HepG2 (cell line): ENCODE data around the gene HSPB7. TPM values are rescaled to one million over a fixed set of nuclear protein-coding genes. Genes with fewer than 3 reads are reported as not detected.

Source experiments
- BCL6 ChIP-seq: IDR thresholded peaks from 2 replicates; pipeline ENCODE4 v1.6.1; 2016; ENCODE audit warnings: missing genetic modification reagents, missing compliant biosample characterization
- DPF2 ChIP-seq: sonication (generic); formaldehyde crosslinking; IDR thresholded peaks from 2 replicates; pipeline ENCODE4 v1.4.0; 2020; ENCODE audit warnings: mild to moderate bottlenecking, low read depth, missing genetic modification reagents, borderline replicate concordance
- FOXA1 ChIP-seq, 2 experiments: fragments of 450-650 bp in 1 of 2; sonication (generic) in 1 of 2; formaldehyde crosslinking in 1 of 2; IDR thresholded peaks; 2 replicates each; pipeline versions ENCODE4 v1.4.0 to v1.6.1; 2016 to 2020; ENCODE audit warnings: missing genetic modification reagents in 1 of 2
- FOXA3 ChIP-seq: IDR thresholded peaks from 2 replicates; pipeline ENCODE4 v1.6.1; 2016; ENCODE audit warnings: missing genetic modification reagents, missing compliant biosample characterization
- FOXC1 ChIP-seq: sonication (generic); formaldehyde crosslinking; IDR thresholded peaks from 2 replicates; pipeline ENCODE4 v1.8.0; 2022; ENCODE audit warnings: mild to moderate bottlenecking, missing genetic modification reagents, borderline replicate concordance
- JUN ChIP-seq: sonication (generic); formaldehyde crosslinking; IDR thresholded peaks from 2 replicates; pipeline ENCODE4 v1.4.0; 2020; ENCODE audit warnings: mild to moderate bottlenecking, missing genetic modification reagents
- NR2C2 ChIP-seq: sonication (generic); formaldehyde crosslinking; IDR thresholded peaks from 2 replicates; pipeline ENCODE4 v1.4.0; 2020; ENCODE audit warnings: missing genetic modification reagents, mild to moderate bottlenecking, moderate library complexity, borderline replicate concordance
- SMAD3 ChIP-seq: sonication (generic); formaldehyde crosslinking; IDR thresholded peaks from 2 replicates; pipeline ENCODE4 v1.4.0; 2020; ENCODE audit warnings: missing genetic modification reagents
- ZNF138 ChIP-seq: sonication (generic); formaldehyde crosslinking; IDR thresholded peaks from 2 replicates; pipeline ENCODE4 v1.5.0; 2020; ENCODE audit warnings: mild to moderate bottlenecking, low read depth, missing genetic modification reagents
- ZNF17 ChIP-seq: sonication (generic); formaldehyde crosslinking; IDR thresholded peaks from 2 replicates; pipeline ENCODE4 v1.5.0; 2020; ENCODE audit warnings: mild to moderate bottlenecking, missing genetic modification reagents
- ZNF317 ChIP-seq: sonication (generic); formaldehyde crosslinking; IDR thresholded peaks from 2 replicates; pipeline ENCODE4 v1.5.0; 2020; ENCODE audit warnings: mild to moderate bottlenecking, missing genetic modification reagents
- ZNF430 ChIP-seq: sonication (generic); formaldehyde crosslinking; IDR thresholded peaks from 2 replicates; pipeline ENCODE4 v1.9.0; 2021; ENCODE audit warnings: mild to moderate bottlenecking, missing genetic modification reagents
- ZNF44 ChIP-seq: sonication (generic); formaldehyde crosslinking; IDR thresholded peaks from 2 replicates; pipeline ENCODE4 v1.5.1; 2020; ENCODE audit warnings: mild to moderate bottlenecking, missing genetic modification reagents
- ZNF607 ChIP-seq: sonication (generic); formaldehyde crosslinking; IDR thresholded peaks from 2 replicates; pipeline ENCODE4 v1.5.1; 2020; ENCODE audit warnings: missing genetic modification reagents, mild to moderate bottlenecking, borderline replicate concordance
- ZSCAN12 ChIP-seq: sonication (generic); formaldehyde crosslinking; IDR thresholded peaks from 2 replicates; pipeline ENCODE4 v1.9.0; 2021; ENCODE audit warnings: mild to moderate bottlenecking, missing genetic modification reagents
- polyA plus RNA-seq, 8 experiments: library from polyadenylated mRNA; depleted of rRNA in 3 of 8; stranded (reverse) in 7 of 8; unstranded in 1 of 8; fragments of >200 nt; fragmentation: Illumina TruSeq in 4 of 8; extraction: Trizol in 4 of 8; gene quantifications; 2 replicates each; pipeline versions ENCODE4 v1.2.1 to v1.2.3, GENCODE V29; 2011 to 2016; ENCODE audit warnings: low read depth in 4 of 8, missing spikeins in 1 of 8, mixed read lengths in 1 of 8; ENCODE audit not compliant: insufficient read depth in 1 of 8
- total RNA-seq, 5 experiments: library from RNA; depleted of rRNA; stranded (reverse); fragments of >200 nt; fragmentation: Illumina TruSeq; extraction: Trizol; gene quantifications; 2 replicates each; pipeline ENCODE4 v1.2.3, GENCODE V29; 2016; ENCODE audit warnings: low read depth in 1 of 5
- TF ChIP-seq, protein P1 (sequence below): sonication (generic); formaldehyde crosslinking; IDR thresholded peaks from 2 replicates; pipeline ENCODE4 v1.8.0; 2022; ENCODE audit warnings: missing genetic modification reagents, mild to moderate bottlenecking, borderline replicate concordance
- TF ChIP-seq, protein P2 (sequence below): sonication (generic); formaldehyde crosslinking; IDR thresholded peaks from one replicate; pipeline ENCODE4 v1.5.1; 2020; ENCODE audit warnings: mild to moderate bottlenecking, missing genetic modification reagents; ENCODE audit errors: not compliant biosample characterization
- TF ChIP-seq, protein P3 (sequence below): sonication (generic); formaldehyde crosslinking; IDR thresholded peaks from 2 replicates; pipeline ENCODE4 v1.8.0; 2022; ENCODE audit warnings: mild to moderate bottlenecking, missing genetic modification reagents; ENCODE audit not compliant: insufficient replicate concordance

Gene HSPB7
- total and polyA plus RNA-seq, 2 of the 13 experiments (the other 11 are each of a cell fraction or from before 2014, with no cell fraction given), result 0.20 TPM; not detected in 1

DNA sequence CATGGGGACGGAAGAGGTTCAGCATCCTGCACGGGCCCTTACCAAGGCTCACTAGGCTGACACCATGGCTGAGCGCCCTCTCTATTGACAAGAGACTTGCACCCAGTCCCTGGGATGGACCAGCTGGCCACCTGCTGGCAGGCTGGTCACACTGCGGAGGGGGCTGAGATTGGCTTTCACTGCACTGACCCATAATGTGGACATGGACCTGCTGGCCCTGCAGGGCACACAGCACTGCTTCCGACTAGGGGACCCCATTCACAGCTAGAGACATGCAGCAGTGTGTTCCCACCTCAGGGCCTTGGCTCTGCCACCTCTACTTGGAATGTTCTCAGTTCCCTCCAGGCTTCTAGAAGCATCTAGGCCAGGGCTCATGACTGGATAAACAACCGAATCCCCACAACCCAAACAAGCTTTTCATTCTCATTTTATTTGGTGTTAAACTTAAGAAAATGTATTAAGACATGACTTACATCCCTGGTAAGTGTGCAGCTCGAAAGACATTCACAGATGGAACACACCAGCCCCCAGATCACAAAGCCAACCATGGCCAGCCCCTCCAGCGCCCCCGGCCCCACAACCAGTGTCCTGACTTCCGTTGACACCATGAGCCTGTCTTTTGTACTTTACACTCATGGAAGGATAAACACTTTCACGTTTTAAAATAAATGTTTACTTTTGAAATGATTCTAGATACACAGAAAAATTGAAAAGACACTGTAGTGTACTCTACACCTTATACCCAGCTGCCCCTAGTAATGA lies 23.1 kb downstream of the HSPB7 start (continued):
- TF ChIP-seq DPF2 (CRISPR knock-in tag) (no peak; the same call in 1 of the 2 replicates), NR2C2 (CRISPR knock-in tag) (no peak), SMAD3 (CRISPR knock-in tag) (peak; percentile 21; the same call in 1 of the 2 replicates), BCL6 (CRISPR knock-in tag) (no peak), ZNF17 (CRISPR knock-in tag) (no peak), ZSCAN12 (CRISPR knock-in tag) (no peak), ZNF44 (no peak), JUN (CRISPR knock-in tag) (no peak), ZNF430 (CRISPR knock-in tag) (0 out of 2 replicates have a peak, but pooled peaks have one; percentile 51), FOXA1 (IDR thresholded peaks at IDR 0.05) (no peak), FOXA1 (CRISPR knock-in tag; IDR thresholded peaks at IDR 0.05) (peak; percentile 90), FOXA3 (peak; percentile 80), ZNF607 (CRISPR knock-in tag) (peak; percentile 40; the same call in 1 of the 2 replicates), ZNF138 (CRISPR knock-in tag) (0 out of 2 replicates have a peak, but pooled peaks have one; percentile 49), FOXC1 (0 out of 2 replicates have a peak, but pooled peaks have one; percentile 29), ZNF317 (CRISPR knock-in tag) (0 out of 2 replicates have a peak, but pooled peaks have one; percentile 30)
- TF ChIP-seq, protein P1, sequence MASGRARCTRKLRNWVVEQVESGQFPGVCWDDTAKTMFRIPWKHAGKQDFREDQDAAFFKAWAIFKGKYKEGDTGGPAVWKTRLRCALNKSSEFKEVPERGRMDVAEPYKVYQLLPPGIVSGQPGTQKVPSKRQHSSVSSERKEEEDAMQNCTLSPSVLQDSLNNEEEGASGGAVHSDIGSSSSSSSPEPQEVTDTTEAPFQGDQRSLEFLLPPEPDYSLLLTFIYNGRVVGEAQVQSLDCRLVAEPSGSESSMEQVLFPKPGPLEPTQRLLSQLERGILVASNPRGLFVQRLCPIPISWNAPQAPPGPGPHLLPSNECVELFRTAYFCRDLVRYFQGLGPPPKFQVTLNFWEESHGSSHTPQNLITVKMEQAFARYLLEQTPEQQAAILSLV (CRISPR knock-in tag), result peak; percentile 83; the same call in 1 of the 2 replicates
- TF ChIP-seq, protein P2, sequence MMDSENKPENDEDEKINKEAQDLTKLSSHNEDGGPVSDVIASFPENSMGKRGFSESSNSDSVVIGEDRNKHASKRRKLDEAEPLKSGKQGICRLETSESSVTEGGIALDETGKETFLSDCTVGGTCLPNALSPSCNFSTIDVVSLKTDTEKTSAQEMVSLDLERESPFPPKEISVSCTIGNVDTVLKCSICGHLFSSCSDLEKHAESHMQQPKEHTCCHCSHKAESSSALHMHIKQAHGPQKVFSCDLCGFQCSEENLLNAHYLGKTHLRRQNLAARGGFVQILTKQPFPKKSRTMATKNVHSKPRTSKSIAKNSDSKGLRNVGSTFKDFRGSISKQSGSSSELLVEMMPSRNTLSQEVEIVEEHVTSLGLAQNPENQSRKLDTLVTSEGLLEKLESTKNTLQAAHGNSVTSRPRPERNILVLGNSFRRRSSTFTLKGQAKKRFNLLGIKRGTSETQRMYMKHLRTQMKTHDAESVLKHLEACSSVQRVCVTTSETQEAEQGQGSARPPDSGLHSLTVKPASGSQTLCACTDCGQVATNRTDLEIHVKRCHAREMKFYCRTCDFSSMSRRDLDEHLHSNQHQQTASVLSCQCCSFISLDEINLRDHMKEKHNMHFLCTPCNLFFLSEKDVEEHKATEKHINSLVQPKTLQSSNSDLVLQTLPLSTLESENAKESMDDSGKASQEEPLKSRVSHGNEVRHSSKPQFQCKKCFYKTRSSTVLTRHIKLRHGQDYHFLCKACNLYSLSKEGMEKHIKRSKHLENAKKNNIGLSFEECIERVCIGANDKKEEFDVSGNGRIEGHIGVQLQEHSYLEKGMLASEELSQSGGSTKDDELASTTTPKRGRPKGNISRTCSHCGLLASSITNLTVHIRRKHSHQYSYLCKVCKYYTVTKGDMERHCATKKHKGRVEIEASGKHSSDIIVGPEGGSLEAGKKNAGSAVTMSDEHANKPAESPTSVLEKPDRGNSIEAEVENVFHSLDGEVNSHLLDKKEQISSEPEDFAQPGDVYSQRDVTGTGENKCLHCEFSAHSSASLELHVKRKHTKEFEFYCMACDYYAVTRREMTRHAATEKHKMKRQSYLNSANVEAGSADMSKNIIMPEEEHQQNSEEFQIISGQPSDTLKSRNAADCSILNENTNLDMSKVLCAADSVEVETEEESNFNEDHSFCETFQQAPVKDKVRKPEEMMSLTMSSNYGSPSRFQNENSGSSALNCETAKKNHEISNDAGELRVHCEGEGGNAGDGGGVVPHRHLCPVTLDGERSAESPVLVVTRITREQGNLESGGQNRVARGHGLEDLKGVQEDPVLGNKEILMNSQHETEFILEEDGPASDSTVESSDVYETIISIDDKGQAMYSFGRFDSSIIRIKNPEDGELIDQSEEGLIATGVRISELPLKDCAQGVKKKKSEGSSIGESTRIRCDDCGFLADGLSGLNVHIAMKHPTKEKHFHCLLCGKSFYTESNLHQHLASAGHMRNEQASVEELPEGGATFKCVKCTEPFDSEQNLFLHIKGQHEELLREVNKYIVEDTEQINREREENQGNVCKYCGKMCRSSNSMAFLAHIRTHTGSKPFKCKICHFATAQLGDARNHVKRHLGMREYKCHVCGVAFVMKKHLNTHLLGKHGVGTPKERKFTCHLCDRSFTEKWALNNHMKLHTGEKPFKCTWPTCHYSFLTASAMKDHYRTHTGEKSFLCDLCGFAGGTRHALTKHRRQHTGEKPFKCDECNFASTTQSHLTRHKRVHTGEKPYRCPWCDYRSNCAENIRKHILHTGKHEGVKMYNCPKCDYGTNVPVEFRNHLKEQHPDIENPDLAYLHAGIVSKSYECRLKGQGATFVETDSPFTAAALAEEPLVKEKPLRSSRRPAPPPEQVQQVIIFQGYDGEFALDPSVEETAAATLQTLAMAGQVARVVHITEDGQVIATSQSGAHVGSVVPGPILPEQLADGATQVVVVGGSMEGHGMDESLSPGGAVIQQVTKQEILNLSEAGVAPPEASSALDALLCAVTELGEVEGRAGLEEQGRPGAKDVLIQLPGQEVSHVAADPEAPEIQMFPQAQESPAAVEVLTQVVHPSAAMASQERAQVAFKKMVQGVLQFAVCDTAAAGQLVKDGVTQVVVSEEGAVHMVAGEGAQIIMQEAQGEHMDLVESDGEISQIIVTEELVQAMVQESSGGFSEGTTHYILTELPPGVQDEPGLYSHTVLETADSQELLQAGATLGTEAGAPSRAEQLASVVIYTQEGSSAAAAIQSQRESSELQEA (CRISPR knock-in tag), result no peak
- TF ChIP-seq, protein P3, sequence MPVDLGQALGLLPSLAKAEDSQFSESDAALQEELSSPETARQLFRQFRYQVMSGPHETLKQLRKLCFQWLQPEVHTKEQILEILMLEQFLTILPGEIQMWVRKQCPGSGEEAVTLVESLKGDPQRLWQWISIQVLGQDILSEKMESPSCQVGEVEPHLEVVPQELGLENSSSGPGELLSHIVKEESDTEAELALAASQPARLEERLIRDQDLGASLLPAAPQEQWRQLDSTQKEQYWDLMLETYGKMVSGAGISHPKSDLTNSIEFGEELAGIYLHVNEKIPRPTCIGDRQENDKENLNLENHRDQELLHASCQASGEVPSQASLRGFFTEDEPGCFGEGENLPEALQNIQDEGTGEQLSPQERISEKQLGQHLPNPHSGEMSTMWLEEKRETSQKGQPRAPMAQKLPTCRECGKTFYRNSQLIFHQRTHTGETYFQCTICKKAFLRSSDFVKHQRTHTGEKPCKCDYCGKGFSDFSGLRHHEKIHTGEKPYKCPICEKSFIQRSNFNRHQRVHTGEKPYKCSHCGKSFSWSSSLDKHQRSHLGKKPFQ, result no peak
